GM19467 (cell line): ENCODE data around the gene LRP1-AS.
"Not testable (repeated sequence)": the region's sequence is repeated elsewhere in the genome, so short reads cannot be mapped to it uniquely, and the experiment has no call there.

Experiments used
- ATAC-seq: cut with Tn5 transposase; IDR thresholded peaks from one replicate; pipeline ENCODE4 v1.9.1; 2021; ENCODE audit warnings: mild to moderate bottlenecking, moderate library complexity; ENCODE audit not compliant: unreplicated experiment

Gene LRP1-AS

DNA sequence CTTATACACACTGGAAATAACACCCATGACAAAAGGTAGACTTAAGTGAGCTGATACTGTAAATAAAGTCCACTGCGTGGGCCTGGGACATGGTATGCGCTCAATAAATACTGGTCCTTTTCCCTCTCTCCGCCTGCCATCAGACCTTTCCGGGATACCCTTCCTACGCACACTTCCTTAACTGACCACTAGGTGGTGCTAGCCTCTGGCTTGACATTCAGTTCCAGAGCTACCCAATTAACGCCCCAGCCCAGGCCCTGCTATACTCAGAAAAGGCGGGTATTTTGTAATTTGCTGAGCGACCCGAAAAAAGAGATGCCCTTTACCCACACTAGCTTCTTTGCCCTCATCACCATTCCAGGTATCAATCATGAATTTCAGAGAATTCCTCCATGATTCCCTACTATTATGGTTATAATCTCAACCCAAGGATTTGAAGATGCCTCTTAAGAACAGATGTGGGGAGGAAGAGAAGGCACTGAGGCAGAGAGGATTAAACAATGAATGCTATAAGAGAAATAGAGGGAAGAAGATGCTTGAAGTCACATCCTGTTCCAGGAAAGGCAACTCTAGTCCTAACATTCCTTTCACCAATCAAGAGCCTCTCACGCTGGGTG lies 23.1 kb downstream of the LRP1-AS start:
- ATAC-seq = peak; percentile 55

DNA sequence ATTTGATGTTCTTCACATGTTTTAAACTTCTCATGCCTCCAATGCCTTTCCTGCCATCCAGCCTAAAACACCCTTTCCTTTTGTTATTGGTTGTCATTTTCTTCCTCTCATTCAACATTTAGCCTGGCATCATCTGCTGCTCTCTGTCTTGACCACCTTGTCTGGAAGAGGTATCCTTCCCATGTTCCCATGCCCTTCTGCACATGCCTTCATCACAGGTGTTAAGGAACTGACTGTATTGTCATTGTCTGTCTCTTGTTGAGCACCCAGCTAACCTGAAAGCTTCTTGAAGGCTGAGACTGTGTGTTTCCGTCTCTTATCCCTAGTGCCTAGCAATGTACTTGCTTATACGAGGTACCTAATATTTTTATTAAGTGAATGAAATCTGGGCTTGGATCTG lies 23.6 kb downstream of the LRP1-AS start:
- ATAC-seq = no peak

DNA sequence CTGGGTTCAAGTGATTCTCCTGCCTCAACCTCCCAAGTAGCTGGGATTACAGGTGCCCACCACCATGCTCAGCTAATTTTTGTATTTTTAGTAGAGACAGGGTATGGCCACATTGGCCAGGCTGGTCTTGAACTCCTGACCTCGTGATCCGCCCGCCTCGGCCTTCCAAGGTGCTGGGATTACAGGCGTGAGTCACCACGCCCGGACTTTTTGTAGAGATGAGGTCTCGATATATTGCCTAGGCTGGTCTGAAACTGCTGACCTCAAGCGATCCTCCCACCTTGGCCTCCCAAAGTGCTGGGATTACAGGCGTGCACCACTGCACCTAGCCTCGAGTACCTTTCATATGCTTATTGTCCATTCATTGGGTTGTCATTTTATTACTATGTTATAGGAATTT lies 26.7 kb downstream of the LRP1-AS start:
- ATAC-seq = not testable (repeated sequence)

DNA sequence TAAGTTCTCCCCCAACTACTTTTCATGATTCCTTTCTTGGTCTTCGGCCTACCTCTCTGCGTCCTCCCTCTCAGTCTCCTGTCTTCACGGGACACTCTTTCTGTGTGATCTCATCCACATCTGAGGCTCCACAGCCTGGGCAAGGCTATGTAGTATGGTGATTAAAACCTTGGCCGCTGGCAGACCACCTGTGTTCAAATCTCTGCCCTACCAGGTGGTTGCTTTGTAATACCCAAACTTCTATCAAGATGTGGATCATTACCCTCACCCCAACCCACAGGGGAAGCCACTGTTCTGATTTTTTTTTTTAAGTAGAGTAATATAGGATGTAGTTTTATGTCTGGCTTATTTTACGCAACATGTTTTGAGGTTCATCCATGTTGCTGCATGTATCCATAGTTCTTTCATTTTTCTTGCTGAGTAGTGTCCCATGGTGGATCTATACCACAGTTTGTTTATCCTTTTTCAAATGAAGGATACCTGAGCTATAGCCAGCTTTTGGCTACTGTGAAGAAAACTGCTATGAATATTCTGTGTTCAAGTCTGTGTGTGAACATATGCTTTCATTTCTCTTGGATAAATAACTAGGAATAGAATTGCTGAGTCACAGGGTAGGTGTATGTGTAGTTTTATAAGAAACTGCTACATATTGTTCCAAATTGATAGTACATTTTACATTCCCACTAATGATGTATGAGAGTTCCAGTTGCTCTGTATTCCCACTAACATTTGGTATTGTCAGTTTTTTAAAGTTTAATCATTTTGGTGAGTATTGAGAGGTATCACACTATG lies 27.9 kb downstream of the LRP1-AS start:
- ATAC-seq = no peak

DNA sequence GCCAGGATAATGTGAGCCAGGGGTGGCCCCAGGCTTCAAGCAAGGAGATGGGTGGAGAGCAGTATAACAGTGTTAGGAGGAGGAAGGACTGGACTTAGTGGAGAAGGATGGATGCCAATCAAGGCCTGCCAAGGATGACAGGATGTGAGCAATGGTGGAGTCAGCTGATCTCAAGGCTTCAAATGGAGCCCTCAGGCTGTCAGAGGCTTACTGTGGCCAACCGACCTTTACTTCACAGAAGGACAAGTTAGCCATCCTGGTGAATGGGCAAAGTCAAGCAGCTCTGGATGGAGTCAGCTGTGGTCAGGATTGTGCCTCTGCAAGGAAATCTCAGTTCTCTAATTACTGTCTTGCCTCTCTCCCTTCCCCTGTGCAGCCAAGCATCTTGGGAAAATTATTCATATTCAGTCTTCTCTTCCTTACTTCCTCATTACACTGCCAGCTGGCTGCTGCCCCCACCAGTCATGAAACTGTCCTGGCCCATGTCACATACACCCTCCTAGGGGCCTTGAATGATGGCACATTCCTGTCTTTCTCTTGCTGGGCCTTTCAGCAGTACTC lies 28.6 kb downstream of the LRP1-AS start:
- ATAC-seq = no peak

DNA sequence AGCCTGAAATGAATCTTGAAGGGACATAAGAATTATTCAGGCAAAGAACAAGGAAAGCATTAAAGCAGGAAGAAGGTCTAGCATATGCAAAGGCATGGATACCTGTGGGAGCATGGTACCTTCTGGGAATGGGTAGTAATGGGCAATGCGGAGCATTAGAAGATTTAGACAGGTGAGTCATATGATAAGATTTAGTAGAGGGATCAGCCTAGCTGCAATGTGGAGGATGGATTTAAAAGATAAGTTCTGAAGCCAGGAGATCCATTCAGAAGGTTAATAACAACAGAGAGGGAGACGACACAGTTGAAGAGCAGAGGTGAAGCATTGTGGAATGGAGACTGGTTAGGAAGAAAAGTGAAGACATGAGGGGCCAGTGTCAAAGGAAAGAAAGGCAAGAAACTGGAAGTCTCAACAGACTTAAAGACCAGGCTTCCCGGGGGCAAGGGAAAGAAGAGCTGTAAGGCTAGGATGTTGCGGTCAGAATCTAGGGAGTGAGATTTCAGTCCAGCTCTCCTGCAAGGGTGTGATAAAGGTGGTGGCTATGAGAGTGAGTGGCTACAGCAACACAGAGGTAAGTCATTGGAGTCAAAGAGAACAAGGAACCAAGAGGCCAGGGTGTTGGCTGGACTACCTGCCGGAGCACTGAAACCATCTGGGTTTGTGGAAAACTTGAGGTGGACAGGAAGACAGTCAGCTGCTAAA lies 30.7 kb downstream of the LRP1-AS start:
- ATAC-seq = no peak

DNA sequence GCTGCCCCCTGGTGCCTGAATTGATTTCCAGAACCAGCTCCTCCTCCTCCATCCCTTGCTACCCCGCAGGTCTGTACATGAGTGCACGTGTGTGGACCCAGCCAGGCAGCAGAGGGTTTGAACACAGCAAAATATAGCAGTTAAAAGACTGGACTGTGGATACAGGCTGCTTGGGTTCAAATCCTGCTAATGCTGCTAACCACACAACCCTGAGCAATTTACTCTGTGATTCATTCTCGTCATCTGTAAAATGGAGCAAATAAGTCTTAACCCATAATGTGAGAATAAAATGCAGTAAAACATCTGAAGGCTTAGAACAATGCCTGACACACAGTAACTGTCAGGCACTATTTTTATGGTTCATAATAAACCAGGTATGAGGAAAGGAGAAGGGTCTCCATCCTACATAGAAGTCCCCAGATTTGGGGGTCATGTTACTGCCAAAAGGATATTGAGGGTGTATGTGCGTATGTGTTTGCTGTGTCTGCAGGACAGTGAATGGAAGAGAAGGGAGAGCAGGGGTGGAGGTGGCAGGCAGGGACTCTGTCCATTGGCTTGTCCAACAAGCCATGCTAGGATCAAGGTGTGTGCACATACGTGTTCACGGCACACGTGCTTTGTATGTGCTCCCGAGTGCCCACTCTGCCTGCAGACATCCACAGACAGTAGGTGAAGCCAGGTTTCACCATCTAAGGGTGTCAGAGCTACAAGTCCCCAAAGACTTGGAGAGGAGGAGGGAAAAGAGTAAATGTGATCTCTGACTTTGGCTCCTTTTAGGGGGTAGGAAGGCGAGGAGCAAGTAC lies 34.7 kb downstream of the LRP1-AS start:
- no peak for ATAC-seq

DNA sequence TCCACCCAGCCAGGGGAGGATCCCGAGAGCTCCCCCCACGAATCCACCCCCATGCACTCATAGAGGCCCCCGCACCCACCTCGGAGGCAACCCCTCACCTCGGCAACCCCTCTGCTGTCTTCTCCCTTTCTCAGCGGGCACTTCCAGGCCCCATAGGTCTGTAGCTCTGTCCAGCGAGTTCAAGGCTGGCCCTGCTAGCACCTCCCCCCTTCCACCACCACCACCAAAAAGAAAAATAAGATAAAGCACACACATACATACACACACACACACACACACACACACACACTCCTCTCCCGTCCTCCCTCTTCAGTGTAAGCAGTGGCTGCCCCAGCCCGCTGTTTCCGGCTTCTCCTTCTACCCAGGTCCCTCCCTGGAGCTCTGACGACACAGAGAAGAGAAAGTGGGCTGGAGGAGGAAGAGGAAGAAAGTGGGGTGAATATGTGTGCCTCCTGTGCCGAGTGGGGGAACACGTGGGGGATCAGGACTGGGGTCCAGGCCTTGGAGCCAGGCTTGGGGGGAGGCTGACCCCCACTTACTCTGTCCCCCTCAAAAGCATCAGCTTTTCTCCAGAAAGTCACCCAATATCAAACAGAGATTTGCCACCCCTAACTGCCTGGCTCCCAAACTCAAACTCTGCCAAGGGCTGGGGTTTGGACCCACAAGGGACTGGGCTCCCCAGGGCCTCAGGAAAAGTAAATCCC lies 36.2 kb downstream of the LRP1-AS start, which contains the start of gene STAT6:
TSS of gene STAT6 (minus strand) at position 332 of the 704 bp plus-strand sequence. CDS start 3,084 bp downstream, outside the sequence.
- peak; percentile 44 for ATAC-seq

DNA sequence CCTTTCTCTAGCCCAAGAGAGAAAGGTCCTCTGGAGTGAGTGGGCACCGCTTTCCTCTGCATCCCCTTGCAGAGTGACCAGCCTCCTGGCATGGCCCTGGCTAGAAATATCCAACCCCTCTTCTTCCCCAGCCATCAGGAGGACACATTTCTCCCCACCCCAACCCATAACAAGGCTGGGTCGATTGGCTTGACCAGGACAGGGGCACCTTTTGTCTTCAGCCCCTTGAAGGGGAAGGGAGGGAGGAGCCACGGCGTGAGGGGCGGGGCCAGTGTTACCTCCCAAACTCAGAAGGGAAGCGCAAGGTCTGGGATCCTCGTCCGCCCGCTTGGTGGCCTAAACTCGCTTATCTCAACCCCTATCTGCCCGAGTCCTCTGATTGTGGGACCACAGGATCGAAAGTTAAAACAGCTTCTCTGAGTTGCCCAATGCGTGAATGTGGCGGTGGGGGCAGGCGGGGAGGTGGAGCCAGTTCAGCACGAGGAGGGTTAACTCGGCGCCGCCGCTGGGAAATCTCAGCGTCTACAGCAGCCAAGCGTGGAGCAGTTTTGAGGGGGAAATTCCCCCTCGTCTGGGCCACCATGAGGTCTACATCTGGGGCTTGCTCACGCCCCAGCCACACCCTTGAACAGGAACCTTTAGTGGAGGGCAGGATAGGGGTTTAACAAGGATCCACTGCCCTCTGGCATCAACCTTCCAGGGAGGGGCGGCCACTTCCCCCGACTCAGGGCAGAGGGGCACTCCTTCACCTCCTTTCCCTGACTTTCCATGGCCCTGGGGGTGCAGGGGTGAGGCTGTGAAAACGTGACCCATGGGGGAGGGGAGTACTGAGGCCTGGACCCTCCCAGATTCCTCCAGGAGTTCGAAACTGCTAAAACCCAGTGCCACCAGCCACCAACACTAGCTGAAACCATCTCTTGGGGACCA lies 37.1 kb downstream of the LRP1-AS start:
- ATAC-seq = peak; percentile 37

DNA sequence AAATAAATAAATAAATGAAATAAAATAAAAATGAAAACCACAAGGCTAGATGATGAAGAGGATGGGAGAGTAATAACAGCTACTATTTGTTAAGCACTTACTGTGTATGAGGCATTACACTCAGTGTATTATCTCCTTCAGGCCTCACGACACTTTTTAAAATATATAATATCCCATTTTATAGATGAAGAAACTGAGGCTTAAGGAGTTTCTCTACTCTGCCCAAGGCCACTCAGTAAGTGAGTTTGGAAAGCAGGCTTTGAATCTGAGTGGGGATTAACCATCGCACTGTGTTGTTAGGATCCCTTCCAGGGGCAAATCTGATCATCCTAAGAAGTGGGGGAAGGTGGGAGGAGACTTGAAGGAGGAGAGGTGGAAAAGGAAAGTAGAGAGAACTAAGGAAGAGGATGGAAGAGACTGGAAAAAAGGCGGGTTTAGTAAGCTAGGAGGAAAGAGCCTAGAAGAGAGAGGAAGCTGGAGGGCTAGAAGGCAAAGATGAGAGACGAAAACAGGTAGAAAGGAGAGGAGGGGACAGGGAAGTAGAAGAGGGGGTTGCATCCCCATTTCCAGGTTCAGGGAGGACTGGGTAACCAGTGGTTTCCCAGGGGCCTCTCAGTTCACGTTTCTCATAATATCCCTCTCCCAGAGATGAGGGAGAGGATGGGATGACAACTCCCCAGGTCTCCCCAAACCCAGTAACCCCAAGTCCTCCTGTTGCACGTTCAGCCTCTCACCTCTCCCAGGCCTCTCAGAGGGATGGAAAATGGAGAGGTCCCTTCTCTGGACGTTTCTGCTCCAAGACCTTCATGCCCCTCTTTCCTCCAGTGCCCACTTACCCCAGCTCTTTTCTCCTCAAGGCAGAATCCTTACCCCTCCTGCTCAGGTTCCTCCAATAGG lies 38.0 kb downstream of the LRP1-AS start:
- no peak for ATAC-seq

DNA sequence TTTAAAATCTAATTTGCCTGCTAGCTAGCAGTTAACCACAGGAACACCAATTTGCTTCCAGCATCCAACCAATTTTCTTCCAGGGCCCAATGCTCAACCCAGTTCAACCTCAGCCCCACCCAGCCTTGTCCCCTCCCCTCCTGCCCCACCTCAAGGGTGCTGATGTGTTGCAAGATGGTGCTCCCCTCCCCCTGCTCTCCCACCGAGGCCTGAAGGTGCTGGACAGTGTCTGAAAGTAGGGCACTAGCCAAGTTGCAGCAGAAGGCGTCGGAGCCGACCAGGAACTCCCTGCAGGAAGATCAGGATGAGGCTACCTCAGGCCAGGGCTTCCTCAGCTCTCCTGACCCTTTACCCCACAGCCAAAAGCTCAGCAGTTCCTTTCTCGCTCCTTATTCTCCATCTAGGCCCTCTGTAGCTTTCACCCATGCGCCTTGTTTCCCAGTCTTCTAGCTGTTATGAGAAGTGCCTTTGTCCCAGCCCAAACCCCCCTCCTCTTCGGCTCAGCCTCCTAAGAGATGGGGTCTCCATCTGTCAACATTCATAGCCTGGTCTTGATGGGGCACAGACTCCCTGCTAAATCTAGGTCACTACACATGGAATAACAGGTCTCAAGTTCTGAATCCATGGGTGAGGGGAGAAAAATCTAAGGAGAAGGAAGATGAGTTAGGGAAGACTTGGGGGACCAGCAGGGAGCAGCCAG lies 39.8 kb downstream of the LRP1-AS start:
- no peak for ATAC-seq

DNA sequence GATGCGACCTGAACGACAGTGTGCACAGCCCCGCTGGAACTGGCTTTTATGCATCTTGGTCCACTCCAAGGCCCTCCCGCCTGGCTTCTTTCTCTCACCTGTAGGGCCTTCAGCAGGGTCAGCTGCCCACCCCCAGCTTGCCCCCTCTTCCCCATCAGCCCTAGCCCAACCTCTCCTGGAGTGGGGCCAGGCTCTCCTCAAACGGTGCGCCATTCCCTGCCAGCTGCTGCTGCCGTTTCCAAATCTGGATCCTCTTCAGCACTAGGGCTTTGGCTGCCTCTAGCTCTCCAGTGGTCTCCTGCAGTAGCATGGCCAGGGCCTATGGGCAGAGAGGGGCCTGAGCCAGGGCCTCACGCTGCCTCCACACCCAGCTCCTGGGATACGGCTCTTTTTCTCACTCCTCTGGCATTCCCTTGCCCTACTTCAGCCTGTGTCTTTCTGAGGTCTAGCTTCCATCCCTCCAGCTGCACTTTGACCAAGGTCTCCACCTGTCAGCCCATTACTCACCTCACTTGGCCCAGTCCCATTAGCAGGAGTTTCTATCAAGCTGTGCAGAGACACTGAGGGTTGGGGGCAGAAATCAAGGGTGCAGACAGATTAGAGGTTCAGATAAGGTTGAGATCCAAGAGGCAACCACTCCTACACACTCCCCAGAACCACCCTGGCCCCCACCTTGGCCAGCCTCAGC lies 41.3 kb downstream of the LRP1-AS start:
- ATAC-seq = no peak

DNA sequence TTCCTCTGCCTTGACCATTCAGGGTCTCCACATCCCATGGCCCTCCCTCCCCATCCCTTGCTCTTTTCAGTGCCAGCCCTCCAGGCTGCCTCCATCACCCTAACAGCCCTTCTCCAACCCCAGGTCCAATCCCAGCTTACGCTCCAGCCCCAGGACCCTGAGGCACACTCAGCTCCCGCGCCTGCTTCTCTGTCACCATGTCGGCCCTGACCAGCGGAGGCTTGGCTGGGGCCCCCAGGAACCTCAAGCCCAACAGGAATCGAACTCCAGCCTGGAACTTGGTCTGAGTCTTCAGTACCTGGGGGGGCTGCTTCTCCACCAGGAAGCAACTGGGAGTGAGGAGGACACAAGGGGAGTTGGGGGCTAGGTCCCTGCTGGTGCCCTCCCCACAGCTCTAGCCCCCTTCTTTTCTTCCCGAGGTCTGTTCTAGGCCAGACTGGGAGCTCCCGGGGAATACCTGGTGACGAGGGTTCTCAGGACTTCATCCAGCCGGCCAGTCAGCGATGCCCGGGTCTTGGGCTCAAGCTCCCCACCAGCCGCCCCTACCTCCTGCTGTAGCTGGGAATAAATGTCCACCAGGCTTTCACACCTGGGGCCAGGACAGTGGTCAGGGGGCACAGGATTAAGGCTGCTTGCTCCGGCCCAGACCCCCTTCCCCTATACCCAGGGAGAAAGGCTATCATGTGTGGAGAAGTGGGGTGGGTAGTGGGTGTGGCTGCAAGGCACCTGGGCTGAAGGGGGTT lies 42.2 kb downstream of the LRP1-AS start:
- no peak for ATAC-seq

DNA sequence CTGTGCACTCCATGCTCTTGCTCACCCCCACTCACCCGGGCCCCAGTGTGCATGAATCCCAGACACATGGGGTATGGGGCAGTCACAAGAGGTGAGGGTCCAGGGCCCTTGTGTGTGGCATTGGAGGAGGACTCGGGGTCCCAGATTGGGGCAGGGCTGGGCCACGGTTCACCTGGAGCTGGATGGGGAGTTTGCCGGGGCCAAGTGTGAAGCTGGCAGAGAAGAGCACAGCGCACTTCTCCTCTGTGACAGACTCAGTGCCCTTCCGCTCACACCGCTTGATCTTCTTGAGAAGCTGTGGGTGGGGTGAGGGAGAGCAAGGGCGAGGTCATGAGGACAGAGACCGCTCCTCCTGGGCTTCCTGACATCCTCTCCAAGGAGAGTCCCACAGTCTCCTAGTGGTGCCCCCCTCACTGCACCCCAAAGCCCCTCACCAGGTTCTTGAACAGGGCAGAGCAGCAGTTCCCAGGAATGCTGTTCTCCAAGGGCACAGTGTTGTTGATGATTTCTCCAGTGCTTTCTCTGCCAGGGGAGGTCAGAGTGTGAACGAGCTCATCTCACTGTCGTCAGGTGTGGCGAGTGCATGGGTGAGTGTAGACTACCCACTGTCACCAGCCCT lies 43.0 kb downstream of the LRP1-AS start:
- ATAC-seq = no peak

DNA sequence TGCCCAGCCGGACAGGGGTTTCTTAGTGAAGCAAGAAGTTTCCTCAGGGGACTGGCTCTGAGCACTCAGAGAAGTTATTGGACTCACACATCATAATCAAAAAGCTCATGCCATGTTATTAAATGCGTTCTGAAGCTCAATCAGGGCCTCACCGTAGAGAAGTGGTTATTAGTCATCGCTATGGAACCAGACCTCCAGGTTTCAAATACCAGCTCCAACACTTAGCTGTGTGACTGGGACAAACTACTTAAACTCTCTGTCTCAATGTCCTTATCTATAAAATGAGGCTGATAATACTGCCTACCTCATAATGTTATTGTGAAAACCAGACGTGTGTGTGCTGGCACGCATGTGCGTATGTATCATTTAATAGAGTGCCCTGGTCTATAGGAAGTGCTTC lies 43.6 kb downstream of the LRP1-AS start:
- no peak for ATAC-seq
